Fibroblast of peridontal ligament (primary cell): ENCODE measurements around the gene COPS2.

Source experiments
- DNase-seq: peaks from one replicate; pipeline ENCODE4 v3.0.0-alpha.2; 2010; ENCODE audit errors: extremely low read depth

COPS2 gene

GRCh38 chr15:49155834-49156627, 632 bp upstream of the COPS2 start:
- DNase-seq, result no peak

- DNase-seq, result peak; percentile 30
These were observed 645 bp downstream of the COPS2 start for GRCh38 chr15:49154799-49155109.

GRCh38 chr15:49154359-49154758, 1.0 kb downstream of the COPS2 start:
- no peak for DNase-seq

DNA sequence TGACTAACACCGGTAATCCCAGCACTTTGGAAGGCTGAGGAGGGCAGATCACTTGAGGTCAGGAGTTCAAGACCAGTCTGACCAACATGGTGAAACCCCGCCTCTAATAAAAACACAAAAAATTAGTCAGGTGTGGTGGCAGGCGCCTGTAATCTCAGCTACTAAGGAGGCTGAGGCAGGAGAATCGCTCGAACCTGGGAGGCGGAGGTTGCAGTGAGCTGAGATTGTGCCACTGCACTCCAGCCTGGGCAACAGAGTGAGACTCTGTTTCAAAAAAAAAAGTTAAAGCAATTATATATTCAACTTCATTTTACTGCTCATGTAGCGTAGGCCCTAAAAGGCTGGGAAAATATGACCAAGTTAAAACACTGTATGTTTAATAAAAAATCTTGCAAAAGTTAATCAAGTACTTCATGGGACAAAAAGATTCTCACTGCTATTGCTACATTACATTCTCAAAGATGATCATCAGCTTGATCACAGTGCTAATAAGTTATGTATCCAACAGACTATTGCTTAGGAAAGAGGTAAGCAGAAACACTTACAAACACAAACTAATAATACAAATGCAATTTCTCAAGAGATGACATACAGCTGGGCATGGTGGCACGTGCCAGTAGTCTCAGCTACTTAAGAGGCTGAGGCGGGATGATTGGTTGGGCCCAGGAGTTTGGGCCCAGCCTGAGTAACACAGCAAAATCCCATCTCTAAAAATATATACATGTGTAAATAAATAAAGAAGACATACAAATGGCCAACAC, 2.7 kb downstream of the COPS2 start:
- DNase-seq, result no peak

- DNase-seq, result no peak
These were observed 3.6 kb downstream of the COPS2 start for GRCh38 chr15:49151831-49152230.

GRCh38 chr15:49148727-49149126, 6.7 kb downstream of the COPS2 start:
- DNase-seq, result no peak

DNA sequence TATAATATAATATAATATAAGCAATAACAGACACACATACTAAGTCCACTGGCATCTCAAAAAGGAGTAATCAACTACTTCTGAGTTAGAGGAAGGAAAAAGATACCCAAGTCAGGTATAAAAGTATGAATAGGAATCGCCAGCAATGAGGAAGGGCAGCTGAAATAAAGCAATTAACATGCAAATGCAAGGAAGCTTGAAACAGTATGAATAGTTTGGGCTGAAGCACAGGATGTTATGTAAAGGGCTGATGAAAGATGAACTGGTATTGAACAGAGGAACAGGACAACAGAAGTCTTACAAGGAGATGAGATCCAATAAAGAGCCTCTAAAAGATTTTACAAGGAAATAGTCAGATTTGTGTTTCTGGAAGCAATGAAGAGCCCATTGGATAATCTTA, 7.1 kb downstream of the COPS2 start:
- DNase-seq, result no peak

DNA sequence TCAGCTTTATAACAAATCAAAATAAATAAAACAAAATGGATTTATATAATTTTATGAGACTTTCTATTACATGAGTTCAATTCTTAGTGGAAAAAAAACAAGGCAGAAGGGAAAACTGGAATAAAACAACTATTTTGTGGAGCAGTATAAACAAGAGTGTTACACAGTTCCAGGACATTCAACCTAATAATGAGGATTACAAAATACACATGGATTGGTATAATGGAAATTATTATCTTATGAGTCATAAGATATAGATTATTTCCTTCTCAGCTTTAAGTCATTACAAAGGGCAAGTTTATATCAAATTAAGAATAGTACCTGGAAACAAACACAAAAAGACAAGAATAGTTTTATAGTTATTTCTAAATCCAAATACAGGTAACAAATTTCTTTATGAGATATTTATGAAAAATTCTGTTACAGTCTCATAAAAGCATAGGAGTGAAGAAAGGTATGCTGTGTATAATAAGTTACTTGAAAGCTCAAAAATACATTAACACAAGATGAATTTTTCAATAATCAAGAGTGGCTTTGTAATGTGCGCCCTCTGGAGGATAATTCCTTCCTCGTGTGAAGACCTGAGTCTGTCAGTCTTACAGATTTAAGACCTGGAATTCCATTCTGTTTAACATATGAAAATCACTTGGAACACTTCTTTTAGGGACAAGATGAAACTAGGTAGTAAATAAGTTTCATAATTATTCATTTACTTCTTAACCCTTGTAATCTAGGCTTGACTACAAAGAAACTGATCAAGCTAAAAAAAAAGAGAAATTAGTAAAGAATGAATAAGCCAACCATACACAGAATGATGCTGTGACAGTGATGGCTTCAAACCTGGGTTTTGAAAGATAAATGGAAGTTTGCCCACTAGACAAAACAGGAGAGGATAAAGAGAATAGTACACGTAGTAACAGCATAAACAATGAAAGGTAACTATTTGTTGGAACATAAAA, 9.5 kb downstream of the COPS2 start:
- DNase-seq, result peak; percentile 79

GRCh38 chr15:49137861-49138260, 17.5 kb downstream of the COPS2 start:
- peak; percentile 42 for DNase-seq

DNA sequence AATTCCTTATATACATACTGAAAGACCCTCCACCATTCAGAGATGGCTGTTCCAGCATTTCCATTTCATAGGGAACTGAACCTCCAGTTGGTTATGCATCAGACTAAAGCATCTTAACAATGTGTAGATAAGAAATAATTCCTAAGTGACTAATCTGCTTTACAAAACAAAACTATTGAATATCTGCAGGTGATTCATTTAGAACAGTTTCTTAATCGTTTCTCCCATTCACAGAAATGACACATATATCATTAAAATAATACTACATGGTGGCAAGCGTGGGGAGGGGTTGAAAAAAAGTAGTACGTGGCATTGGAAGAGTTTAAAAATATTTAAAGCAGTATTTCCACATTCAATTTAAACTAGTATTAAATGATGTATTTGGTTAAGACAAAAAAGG, 19.5 kb downstream of the COPS2 start:
- peak; percentile 37 for DNase-seq

GRCh38 chr15:49135342-49135857, 20.0 kb downstream of the COPS2 start:
- DNase-seq, result no peak

DNA sequence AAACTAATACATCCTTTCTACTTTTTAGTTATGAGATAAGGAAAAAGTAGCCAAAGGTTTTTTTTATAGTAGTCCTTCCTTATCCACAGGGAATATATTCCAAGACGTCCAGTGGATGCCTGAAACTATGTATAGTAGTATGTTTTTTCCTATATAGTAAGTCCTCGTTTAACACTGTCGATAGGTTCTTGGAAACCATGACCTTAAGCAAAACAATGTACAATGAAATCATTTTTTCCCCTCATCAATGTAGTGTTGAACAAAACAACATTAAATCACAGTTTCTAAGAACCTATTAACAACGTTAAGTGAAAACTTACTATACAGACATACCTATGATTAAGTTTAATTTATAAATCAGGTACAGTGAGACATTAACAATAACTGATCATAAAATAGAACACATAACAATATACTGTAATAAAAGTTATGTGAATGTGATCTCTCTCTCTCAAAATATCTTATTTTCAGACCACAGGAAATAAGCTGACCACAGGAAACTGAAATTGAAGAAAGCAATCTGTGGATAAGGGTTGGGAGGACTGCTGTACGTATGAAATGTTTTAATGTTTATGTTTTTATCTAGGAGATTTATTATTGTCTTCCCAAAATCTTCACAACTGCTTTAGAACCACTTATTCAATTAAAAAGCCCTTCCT, 20.6 kb downstream of the COPS2 start:
- DNase-seq, result no peak

DNA sequence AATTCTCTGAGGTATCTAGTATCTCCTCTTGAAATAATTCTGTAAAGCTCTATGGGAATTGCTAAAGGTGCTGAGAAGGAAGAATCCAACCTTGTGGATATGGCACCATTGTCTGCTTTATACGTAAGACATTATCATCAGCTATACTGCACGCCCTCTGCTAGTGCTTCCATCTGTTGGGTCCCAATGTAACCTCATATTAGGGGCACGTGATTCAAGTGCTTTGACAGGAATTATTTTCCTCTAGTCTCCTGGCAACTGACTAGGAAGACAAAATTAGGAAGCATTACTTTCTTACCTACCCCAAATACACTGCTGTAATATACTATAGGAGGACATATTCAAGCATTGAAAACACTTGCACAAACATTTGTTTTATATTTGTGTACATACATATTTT, 24.0 kb downstream of the COPS2 start:
- DNase-seq, result no peak

- DNase-seq, result peak; percentile 89
These were observed 31.0 kb downstream of the COPS2 start for GRCh38 chr15:49124371-49124770.

DNA sequence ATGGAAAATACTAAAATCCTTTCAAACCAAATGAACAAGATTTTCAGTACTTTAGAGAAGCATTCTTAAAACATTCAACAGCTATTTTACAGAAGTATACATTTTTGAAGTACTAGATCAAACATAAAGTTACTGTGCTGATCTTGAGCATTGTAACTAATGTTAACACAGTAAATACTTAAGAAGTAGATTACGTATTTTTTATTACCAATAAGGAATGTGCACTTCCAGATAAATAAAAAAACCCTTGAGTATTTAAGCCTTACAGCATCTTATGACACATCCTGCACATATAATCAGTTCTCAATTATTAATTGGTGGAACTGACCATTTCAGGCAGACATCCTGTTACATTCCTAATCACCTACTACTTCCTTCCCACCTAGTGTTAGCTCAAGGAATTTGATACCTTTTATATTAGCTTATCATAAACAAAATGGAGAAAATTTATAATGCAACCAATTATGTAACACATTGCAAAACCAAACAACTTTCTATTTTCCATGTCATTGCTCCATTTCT, 32.8 kb downstream of the COPS2 start:
- no peak for DNase-seq

- no peak for DNase-seq
These were observed 33.5 kb downstream of the COPS2 start for GRCh38 chr15:49121901-49122300.

GRCh38 chr15:49120832-49121231, 34.6 kb downstream of the COPS2 start:
- DNase-seq, result no peak

DNA sequence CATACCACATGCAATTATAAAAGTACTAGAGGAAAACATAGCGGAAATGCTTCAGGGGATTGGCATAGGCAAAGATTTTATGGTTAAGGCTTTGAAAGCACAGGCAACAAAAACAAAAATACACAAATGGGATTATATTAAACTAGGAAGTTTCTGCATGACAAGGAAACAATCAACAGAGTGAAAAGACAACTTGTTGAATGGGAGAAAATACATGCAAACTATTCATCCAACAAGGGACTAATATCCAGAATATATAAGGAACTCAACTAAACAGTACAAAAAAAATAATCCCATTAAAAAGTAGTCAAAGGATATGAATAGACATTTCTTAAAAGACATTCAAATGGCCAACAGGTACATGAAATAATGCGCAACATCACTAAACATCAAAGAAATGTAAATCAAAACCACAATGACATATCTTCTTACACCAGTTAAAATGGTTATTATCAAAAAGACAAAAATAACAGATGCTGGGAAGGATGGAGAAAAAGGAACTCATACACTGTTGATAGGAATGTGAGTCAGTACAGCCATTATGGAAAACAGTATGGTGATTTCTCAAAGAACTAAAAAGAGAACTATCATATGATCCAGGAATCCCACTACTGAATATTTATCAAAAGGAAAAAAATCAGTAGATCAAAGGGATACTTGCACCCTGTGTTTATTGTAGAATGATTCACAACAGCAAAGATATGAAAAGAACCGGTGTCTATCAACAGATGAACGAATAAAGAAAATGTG, 39.1 kb downstream of the COPS2 start:
- no peak for DNase-seq

DNA sequence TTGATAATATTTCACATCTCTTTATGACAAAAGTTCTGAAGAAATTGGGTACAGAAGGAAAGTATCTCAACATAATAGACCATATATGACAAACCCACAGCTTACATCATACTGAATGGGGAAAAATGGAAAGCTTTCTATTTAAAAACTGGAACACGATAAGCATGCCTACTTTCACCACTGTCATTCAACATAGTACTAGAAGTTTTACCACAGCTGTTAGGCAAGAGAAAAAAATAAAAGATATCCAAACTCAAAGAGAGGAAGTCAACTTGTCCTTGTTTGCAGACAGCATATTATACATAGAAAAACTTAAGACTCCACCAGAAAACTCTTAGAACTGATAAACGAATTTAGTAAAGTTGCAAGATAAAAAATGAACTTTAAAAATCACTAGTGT, 40.3 kb downstream of the COPS2 start:
- no peak for DNase-seq

GRCh38 chr15:49110158-49110944, 45.0 kb downstream of the COPS2 start:
- no peak for DNase-seq
